ENCODE data around the gene KCNC2.

Gene KCNC2

GRCh38 chr12:75103822-75104221 is 105.8 kb downstream of the KCNC2 start:
- TF ChIP-seq ZFX (IDR thresholded peaks at IDR 0.05; ENCODE audit: borderline replicate concordance) (no peak), CTCF (IDR thresholded peaks at IDR 0.05) (no peak)
- H3K27ac ChIP-seq, result no peak overlapping the region

GRCh38 chr12:75101781-75102180 is 107.9 kb downstream of the KCNC2 start:
- H3K27ac ChIP-seq, result no peak overlapping the region
- TF ChIP-seq CTCF (IDR thresholded peaks at IDR 0.05) (no peak), ZFX (IDR thresholded peaks at IDR 0.05; ENCODE audit: borderline replicate concordance) (no peak)

GRCh38 chr12:75099210-75099609 is 110.4 kb downstream of the KCNC2 start:
- H3K27ac ChIP-seq, result no peak overlapping the region

DNA sequence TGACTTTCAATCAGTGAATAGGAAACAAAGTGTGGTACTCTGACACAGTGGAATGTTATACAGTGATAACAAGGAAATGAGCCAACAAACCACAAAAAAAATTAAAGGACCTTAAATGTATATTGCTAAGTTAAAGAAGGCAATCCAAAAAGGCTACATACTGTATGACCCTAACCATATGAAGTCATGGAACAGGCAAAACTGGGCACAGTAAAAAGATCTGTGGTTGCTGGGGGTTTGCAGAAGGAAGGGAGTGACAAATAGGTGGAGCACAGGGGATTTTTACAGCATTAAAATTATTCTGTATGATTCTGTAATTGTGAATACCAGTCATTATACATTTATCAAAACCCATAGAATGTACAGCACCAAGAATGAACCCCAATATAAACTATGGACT is 112.6 kb downstream of the KCNC2 start:
- TF ChIP-seq CTCF (IDR thresholded peaks at IDR 0.05) (no peak), ZFX (IDR thresholded peaks at IDR 0.05; ENCODE audit: borderline replicate concordance) (no peak)

More at GRCh38 chr12:75099210-75099609, 110.4 kb downstream of the KCNC2 start:
- TF ChIP-seq ZFX (IDR thresholded peaks at IDR 0.05; ENCODE audit: borderline replicate concordance) (no peak), CTCF (IDR thresholded peaks at IDR 0.05) (no peak)

GRCh38 chr12:75087654-75088053 is 122.0 kb downstream of the KCNC2 start:
- no peak for TF ChIP-seq ZFX (IDR thresholded peaks at IDR 0.05; ENCODE audit: borderline replicate concordance)
- TF ChIP-seq CTCF (IDR thresholded peaks at IDR 0.05), result peak; percentile 48
- no peak overlapping the region for H3K27ac ChIP-seq

More for the DNA sequence above, 112.6 kb downstream of the KCNC2 start:
- no peak overlapping the region for H3K27ac ChIP-seq

- H3K27ac ChIP-seq, result no peak overlapping the region
Observed at GRCh38 chr12:75086091-75087038, 123.3 kb downstream of the KCNC2 start.

More at GRCh38 chr12:75086091-75087038, 123.3 kb downstream of the KCNC2 start:
- TF ChIP-seq CTCF (IDR thresholded peaks at IDR 0.05), result no peak
- TF ChIP-seq ZFX (IDR thresholded peaks at IDR 0.05; ENCODE audit: borderline replicate concordance), result no peak
